ENCODE data around the gene CNDP1.

- TF ChIP-seq CTCF (IDR thresholded peaks at IDR 0.05): no peak
- TF ChIP-seq POLR2A (IDR thresholded peaks at IDR 0.05): no peak
Observed at GRCh38 chr18:74604361-74604760, 70.1 kb downstream of the CNDP1 start.
